Kidney capillary endothelial cell (primary cell): ENCODE data around the gene HOXC5.
"Not testable (repeated sequence)": the region's sequence is repeated elsewhere in the genome, so short reads cannot be mapped to it uniquely, and the experiment has no call there.

Experiments
- DNase-seq: peaks from one replicate; pipeline ENCODE4 v3.0.0-alpha.2; 2018; ENCODE audit warnings: low spot score

The HOXC5 gene

GRCh38 chr12:54033980-54034784 is 1.3 kb downstream of the HOXC5 start:
- no peak for DNase-seq

DNA sequence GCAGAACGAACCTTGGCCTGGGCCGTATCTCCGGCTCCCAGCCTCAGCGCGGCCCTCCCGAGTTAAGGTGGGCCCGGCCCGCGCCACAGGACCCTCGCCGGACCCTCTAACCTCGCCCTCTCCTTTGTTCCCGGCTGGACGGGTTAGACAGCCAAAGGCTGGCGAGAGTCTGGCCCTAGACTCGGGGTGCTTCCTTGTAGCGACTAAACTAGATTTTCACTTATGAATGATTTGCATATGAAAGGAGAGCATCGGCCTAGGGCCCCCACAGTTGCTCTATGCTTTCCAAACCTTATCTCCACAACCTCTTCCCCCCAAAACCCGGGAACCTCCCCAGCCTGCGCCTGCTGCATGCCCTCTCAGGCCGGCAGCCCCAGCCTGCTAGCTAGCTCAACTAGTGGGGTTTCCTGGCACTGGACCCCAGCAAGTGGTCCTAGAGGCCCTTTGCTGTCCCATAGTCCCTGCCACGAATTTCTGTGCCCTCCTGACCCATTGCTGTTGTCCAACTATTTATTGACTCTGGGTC is 2.0 kb downstream of the HOXC5 start:
- no peak for DNase-seq

- no peak for DNase-seq
Observed at GRCh38 chr12:54035568-54036264, 2.9 kb downstream of the HOXC5 start.

DNA sequence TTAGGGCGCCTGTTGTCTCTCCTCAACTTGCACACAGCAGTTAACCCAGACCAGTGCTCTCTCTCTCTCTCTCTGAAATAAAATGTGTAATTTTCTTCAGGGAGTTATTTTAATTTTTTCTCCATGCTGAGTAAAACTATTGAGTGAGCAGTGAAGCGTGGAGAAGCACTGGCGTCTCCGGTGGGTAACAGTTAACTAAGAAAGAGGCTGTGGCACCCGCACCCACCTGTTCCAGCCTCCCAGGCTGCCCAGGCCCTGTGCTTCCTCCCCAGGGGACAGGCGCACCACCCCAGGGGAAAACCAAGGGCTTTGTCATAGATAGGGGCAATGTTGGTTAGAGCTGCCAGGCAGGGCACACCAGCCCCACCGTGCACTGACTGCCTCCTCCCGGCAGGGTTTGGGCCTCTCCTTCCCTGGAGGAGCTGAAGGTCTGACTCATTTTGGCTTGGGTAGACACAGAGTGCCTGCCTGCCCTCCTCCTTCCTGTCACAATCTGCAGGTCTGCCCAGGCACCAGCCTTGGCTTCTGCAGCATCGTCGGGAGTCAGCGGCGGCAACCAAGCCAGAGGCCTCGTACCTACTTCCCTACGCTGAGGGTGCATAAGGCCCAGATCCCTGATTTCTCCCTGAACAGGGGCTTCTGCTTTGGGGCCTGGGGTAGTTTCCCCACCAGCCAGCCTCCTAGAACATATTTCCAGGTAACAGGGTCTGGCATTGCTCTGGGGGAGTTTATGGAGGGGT is 3.9 kb downstream of the HOXC5 start:
- no peak for DNase-seq

DNA sequence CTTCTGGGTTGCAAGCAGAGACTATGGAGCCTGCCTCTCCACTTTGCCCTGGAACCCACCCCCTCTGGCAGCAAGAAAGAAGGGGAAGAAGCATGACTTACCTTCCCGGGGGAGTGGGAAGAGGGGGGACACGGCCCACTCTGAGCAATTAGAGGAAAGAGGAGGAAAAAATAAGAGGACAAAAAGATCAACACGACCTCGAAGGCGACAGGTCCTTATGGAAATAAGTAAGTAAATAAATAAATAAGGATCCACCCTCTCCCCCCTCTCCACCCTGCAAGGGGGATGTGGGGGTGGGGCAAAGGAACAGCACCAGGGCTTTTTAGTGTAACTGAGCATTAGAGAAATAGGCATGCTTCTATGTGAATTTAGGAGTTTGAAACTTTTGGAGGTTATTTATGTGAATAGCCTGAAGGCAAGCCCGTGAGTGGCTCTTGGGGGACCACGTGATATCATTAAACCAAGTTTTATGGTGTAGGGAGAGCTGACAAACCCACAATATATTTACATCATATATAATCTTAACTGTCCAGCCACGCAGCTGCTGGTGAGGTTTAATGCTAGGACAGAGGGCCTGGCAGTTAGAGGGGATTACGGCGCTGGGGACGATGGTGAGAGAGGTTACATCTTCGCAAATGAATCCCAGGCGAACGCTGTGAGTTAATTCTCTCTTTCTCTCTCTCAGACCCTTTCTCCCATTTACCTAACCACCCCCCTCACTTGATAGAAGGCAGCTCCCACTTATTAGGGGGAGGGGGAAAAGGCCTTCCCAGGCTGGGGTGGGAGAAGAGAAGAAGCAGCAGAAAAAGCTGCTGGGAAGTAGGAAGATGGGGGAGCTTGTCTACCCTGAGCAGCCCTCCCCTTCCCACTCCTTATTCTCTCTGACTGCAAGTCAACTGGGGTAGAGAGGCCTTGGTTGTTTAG is 4.8 kb downstream of the HOXC5 start:
- DNase-seq, result no peak

- DNase-seq, result no peak
Observed at GRCh38 chr12:54038284-54038870, 5.5 kb downstream of the HOXC5 start.

GRCh38 chr12:54038871-54039414 is 6.1 kb downstream of the HOXC5 start:
- no peak for DNase-seq

DNA sequence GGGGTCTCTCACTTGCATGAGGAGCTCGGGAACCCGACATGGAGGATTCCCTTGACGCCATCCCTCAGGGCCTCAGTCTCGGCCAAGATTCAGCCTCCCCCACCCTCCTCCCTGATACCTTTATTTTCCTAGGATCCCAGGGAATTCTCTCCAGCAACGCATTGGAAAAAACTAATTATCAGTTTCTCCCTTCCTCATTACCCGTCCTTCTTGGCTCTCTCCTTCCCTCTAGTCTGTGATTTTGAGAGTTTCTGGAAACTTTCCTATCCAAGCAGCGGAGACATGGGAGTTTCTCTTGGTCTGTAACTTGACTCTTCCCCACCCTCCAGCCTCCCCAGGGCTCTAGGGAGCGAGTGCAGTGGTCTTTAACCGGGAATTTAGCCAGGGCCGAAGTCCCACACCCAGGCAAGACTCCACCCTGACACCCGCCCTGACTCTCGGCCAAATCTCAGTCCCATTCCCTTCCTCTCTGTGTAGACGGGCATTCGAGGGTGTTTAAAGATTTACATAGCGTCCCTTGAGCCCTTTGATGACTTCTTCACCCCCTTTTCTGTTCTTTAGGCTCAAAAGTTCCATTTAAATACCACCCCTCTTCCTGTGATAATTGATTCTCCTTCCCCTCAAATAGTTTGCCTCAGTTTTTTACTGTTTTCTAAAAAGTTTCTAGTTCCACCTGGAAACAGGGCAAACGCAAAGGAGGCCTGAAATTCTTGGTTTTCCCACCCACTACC is 6.7 kb downstream of the HOXC5 start:
- DNase-seq, result no peak

DNA sequence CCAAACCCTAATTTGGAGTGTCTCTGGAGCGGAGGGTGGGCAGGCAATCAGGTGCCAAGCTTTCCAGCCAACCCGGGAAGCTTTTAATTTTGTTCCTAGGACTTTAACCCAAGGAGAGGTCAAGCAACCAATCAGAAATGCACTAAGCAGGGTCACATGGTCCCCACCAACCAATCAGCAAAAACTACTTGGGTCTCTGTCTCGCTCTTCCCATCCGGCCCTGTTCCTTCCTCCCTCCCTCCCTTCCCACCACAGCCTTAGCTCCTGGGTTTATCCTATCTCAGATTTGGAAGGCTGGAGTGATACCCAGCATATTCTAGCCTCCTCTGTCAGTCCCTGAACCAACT is 7.3 kb downstream of the HOXC5 start:
- no peak for DNase-seq

DNA sequence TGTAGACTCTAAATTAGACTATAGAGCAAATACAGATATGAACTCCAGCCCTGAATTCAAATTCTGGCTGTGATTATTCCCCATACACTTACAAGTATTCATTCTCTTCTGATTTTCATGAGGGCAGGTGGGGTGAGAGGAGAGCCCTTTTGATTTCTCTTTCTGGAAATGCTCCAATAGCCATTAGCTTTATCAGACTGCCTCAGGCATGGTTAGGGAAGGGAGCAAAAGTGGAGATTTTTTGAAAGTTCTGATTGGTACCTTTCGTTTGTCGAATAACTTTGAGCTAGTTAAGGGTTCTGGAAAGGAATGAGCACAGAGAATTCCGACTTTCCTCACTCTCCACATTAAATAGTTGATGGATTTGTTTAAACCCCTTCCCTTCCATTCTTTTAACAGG is 7.8 kb downstream of the HOXC5 start:
- DNase-seq, result no peak

GRCh38 chr12:54041097-54041690 is 8.3 kb downstream of the HOXC5 start:
- DNase-seq, result no peak

- DNase-seq, result not testable (repeated sequence)
Observed at GRCh38 chr12:54042033-54042432, 9.2 kb downstream of the HOXC5 start.

DNA sequence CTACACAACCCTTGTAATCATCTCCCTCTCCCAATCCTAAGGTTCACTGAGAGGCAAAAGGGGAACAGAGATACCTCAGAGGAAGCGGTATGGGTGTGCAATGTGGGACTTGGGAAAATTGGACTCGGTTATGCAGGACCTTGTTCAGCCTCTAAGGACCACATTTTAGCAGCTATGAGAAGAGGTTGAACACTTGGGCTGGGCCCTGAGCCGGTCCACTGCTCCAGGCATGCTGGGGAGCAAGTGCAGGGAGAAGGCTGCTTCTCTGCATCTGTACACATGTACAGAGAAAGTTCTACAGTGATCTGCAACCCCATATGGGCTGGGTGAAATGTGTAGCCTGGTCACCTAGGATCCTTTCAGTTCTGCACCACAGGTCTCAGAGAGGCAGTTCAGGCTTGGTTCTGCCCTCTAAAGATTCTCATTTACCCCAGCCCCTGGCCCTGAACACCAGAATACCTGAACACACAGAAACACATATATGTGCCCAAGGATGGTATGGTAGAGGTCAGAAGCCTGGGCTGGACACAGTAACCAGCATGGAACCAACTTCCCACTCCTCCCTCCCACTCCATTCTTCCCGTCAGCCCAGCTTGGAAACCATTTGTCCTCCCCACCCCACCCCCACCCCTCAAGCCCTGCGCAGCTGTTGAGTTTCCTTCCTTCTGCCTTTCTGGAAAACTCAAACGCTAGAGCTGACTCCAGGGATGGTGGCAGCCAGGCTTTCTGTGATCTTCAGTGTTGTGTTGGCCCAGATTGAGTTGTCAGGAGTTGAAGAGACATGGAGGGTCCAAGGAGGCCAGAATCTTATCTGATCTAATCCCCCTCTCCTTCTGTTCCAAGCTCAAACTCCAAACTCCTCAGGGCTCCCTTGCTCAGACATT is 10.4 kb downstream of the HOXC5 start:
- no peak for DNase-seq

GRCh38 chr12:54044425-54045103 is 11.7 kb downstream of the HOXC5 start:
- no peak for DNase-seq

DNA sequence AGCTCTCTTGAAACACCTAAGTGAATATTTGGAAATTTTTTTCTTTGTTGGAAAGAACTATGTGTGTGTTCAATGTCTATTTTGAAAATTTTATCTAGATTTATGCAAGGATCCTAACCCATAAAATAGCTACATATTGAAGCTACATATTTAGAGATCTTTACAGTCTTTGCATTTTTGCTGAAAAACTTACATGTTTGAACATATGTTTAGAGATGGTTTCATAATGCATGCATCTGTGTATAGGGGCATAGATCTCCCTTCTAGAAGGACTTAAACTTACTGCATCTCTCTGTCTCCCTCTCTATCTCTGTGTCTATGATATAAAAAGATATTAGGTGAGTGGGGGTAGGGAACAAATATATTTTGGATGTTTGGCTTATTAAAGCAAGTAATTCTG is 12.6 kb downstream of the HOXC5 start:
- DNase-seq, result no peak

DNA sequence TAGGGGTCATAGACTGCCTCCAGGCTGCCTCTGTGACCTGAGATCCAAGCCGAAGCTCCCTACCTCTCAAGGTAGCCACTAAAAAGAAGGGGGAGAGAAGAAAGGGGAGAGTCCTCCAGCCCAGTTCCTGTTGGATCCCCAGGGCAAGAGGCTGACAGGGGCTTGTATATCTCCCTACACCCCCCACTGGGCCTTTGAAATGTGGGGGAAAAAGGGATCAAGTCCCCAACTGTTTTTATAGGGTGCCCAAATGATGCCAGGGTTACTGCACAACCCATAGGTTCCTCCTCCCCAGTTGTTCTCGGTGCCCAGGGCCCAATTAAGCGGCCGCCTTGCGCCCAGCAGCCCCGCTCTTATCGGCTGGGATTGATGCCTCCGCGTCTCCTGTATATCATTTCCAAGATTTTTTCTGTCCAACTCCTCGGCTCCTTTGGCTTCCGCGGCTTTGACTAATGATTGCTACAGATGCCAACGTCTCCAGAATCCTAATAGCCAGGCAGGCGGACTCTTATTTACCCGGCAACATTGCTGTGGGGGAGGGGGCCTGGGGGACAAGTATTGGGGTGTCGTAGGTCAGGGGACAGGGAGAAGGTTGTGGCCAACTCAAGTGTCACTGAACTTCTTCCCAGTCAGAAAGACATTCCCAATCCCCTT is 13.1 kb downstream of the HOXC5 start:
- DNase-seq, result no peak

- DNase-seq, result no peak
Observed at GRCh38 chr12:54046809-54047159, 13.9 kb downstream of the HOXC5 start.
